HepG2 (cell line): ENCODE results near the gene TLR9. TPM values are rescaled to one million over a fixed set of nuclear protein-coding genes. Genes with fewer than 3 reads are reported as not detected.

ENCODE experiments used
- BHLHE40 ChIP-seq: IDR thresholded peaks from 2 replicates; pipeline ENCODE4 v1.6.1; 2011; ENCODE audit warnings: low read length, improper control_type of control experiment
- CBX5 ChIP-seq: sonication (generic); formaldehyde crosslinking; IDR thresholded peaks from 2 replicates; pipeline ENCODE4 v1.4.0; 2020; ENCODE audit warnings: missing genetic modification reagents, borderline replicate concordance
- CSRNP1 ChIP-seq: sonication (generic); formaldehyde crosslinking; IDR thresholded peaks from 2 replicates; pipeline ENCODE4 v1.8.1; 2023; ENCODE audit warnings: mild to moderate bottlenecking, missing genetic modification reagents
- GLI4 ChIP-seq: sonication (generic); formaldehyde crosslinking; IDR thresholded peaks from 2 replicates; pipeline ENCODE4 v1.5.1; 2020; ENCODE audit warnings: missing genetic modification reagents, mild to moderate bottlenecking, moderate library complexity, borderline replicate concordance
- HMGXB3 ChIP-seq: sonication (generic); formaldehyde crosslinking; IDR thresholded peaks from 2 replicates; pipeline ENCODE4 v1.4.0; 2020; ENCODE audit warnings: missing genetic modification reagents, borderline replicate concordance
- MXD1 ChIP-seq: sonication (generic); formaldehyde crosslinking; IDR thresholded peaks from 2 replicates; pipeline ENCODE4 v1.4.0; 2020; ENCODE audit warnings: mild to moderate bottlenecking, missing genetic modification reagents
- MZF1 ChIP-seq: sonication (generic); formaldehyde crosslinking; IDR thresholded peaks from 2 replicates; pipeline ENCODE4 v1.8.1; 2023; ENCODE audit warnings: mild to moderate bottlenecking, missing genetic modification reagents, borderline replicate concordance
- SAP130 ChIP-seq: IDR thresholded peaks from 2 replicates; pipeline ENCODE4 v1.6.1; 2016; ENCODE audit warnings: low read depth
- USF2 ChIP-seq, 2 experiments: sonication (generic) in 1 of 2; formaldehyde crosslinking in 1 of 2; IDR thresholded peaks; 2 replicates each; pipeline versions ENCODE4 v1.5.1 to v1.6.1; 2011 to 2020; ENCODE audit warnings: borderline replicate concordance in 1 of 2, low read depth in 1 of 2, low read length in 1 of 2, mild to moderate bottlenecking in 1 of 2, missing genetic modification reagents in 1 of 2, moderate library complexity in 1 of 2
- ZBTB10 ChIP-seq: sonication (generic); formaldehyde crosslinking; IDR thresholded peaks from 2 replicates; pipeline ENCODE4 v1.4.0; 2020; ENCODE audit warnings: missing genetic modification reagents, borderline replicate concordance
- ZNF34 ChIP-seq: sonication (generic); formaldehyde crosslinking; IDR thresholded peaks from 2 replicates; pipeline ENCODE4 v1.4.0; 2020; ENCODE audit warnings: mild to moderate bottlenecking, missing genetic modification reagents, borderline replicate concordance
- ZNF431 ChIP-seq: sonication (generic); formaldehyde crosslinking; IDR thresholded peaks from 2 replicates; pipeline ENCODE4 v1.9.0; 2022; ENCODE audit warnings: missing genetic modification reagents, low read depth, mild to moderate bottlenecking, borderline replicate concordance
- ZNF607 ChIP-seq: sonication (generic); formaldehyde crosslinking; IDR thresholded peaks from 2 replicates; pipeline ENCODE4 v1.5.1; 2020; ENCODE audit warnings: missing genetic modification reagents, mild to moderate bottlenecking, borderline replicate concordance
- ZNF713 ChIP-seq: sonication (generic); formaldehyde crosslinking; IDR thresholded peaks from 2 replicates; pipeline ENCODE4 v1.4.0; 2020; ENCODE audit warnings: mild to moderate bottlenecking, missing genetic modification reagents
- polyA plus RNA-seq, 8 experiments: library from polyadenylated mRNA; depleted of rRNA in 3 of 8; stranded (reverse) in 7 of 8; unstranded in 1 of 8; fragments of >200 nt; fragmentation: Illumina TruSeq in 4 of 8; extraction: Trizol in 4 of 8; gene quantifications; 2 replicates each; pipeline versions ENCODE4 v1.2.1 to v1.2.3, GENCODE V29; 2011 to 2016; ENCODE audit warnings: low read depth in 4 of 8, missing spikeins in 1 of 8, mixed read lengths in 1 of 8; ENCODE audit not compliant: insufficient read depth in 1 of 8
- total RNA-seq, 5 experiments: library from RNA; depleted of rRNA; stranded (reverse); fragments of >200 nt; fragmentation: Illumina TruSeq; extraction: Trizol; gene quantifications; 2 replicates each; pipeline ENCODE4 v1.2.3, GENCODE V29; 2016; ENCODE audit warnings: low read depth in 1 of 5

Gene TLR9
- total and polyA plus RNA-seq, 2 of the 13 experiments (the other 11 are each of a cell fraction or from before 2014, with no cell fraction given), result not detected

GRCh38 chr3:52245322-52246263 lies 20.1 kb upstream of the TLR9 start, which contains the start of gene PPM1M (continued):
- TF ChIP-seq HMGXB3 (CRISPR knock-in tag) (no peak), ZNF431 (CRISPR knock-in tag) (peak; percentile 51; the same call in 1 of the 2 replicates), GLI4 (CRISPR knock-in tag) (no peak), BHLHE40 (no peak), USF2 (IDR thresholded peaks at IDR 0.05; ENCODE audit: low read depth, low read length) (no peak), USF2 (CRISPR knock-in tag; IDR thresholded peaks at IDR 0.05; ENCODE audit: borderline replicate concordance) (no peak), CSRNP1 (CRISPR knock-in tag) (no peak; the same call in 1 of the 2 replicates), MZF1 (CRISPR knock-in tag) (no peak), MXD1 (CRISPR knock-in tag) (peak; percentile 51; the same call in 1 of the 2 replicates), CBX5 (no peak), SAP130 (peak; percentile 14; the same call in 1 of the 2 replicates), ZNF34 (0 out of 2 replicates have a peak, but pooled peaks have one; percentile 65), ZNF607 (CRISPR knock-in tag) (peak; percentile 92), ZNF713 (CRISPR knock-in tag) (no peak), ZBTB10 (0 out of 2 replicates have a peak, but pooled peaks have one; percentile 51)
